HL-60 (cell line): Measurements from ENCODE around the gene UBQLN4.

Source experiments
- GABPA ChIP-seq: IDR thresholded peaks from 2 replicates; pipeline ENCODE4 v1.6.1; 2012; ENCODE audit warnings: low read depth
- POLR2AphosphoS5 ChIP-seq: IDR thresholded peaks from 2 replicates; pipeline ENCODE4 v1.6.1; 2012; ENCODE audit warnings: low read depth
- SPI1 ChIP-seq: IDR thresholded peaks from 2 replicates; pipeline ENCODE4 v1.6.1; 2012; ENCODE audit warnings: low read depth, mild to moderate bottlenecking, borderline replicate concordance
- TF ChIP-seq, protein P1 (sequence below): IDR thresholded peaks from one replicate; pipeline ENCODE4 v1.5.1; 2011; ENCODE audit warnings: low read length, control low read depth, inconsistent platforms; ENCODE audit not compliant: insufficient read depth
- TF ChIP-seq, protein P2 (sequence below): IDR thresholded peaks from 2 replicates; pipeline ENCODE4 v1.6.1; 2012; ENCODE audit warnings: low read depth; ENCODE audit not compliant: insufficient replicate concordance

DNA sequence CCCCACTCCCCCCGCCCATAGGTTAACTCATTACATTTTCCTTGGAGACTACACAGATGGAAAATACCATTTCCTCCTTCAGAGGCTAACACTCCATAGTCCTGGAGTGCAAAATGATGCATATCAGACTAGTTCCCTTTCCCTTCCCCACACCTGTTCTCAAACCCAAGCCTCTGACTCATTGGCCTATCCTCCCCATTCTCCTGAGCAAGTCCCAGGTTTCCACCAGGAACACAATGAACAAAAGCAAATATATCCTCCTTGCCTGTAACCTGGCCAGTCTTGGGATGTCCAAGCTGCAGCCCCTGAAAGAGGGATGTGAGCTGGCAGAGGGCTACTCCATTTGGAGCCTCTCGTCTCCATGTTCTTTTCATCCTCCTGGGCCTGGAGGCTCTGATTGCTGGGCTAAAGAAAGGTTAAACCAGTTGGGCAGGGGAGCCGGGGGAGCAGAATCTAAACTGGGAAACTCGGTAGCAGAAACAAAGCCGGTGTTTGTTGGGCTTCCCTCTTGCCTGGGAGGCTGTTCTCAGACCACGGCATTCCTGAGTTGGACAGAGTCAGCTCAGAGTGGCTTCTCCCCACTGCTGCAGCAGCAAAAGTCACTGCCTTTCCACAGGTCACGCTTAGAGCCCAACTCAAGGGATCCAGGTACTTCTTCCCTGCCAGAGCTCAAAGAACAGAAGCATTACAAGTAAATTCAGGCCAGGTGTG, 46.8 kb downstream of the UBQLN4 start:
- TF ChIP-seq, protein P1, sequence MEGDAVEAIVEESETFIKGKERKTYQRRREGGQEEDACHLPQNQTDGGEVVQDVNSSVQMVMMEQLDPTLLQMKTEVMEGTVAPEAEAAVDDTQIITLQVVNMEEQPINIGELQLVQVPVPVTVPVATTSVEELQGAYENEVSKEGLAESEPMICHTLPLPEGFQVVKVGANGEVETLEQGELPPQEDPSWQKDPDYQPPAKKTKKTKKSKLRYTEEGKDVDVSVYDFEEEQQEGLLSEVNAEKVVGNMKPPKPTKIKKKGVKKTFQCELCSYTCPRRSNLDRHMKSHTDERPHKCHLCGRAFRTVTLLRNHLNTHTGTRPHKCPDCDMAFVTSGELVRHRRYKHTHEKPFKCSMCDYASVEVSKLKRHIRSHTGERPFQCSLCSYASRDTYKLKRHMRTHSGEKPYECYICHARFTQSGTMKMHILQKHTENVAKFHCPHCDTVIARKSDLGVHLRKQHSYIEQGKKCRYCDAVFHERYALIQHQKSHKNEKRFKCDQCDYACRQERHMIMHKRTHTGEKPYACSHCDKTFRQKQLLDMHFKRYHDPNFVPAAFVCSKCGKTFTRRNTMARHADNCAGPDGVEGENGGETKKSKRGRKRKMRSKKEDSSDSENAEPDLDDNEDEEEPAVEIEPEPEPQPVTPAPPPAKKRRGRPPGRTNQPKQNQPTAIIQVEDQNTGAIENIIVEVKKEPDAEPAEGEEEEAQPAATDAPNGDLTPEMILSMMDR, result no peak
- peak; percentile 27; the same call in 1 of the 2 replicates for TF ChIP-seq POLR2AphosphoS5
- TF ChIP-seq, protein P2, sequence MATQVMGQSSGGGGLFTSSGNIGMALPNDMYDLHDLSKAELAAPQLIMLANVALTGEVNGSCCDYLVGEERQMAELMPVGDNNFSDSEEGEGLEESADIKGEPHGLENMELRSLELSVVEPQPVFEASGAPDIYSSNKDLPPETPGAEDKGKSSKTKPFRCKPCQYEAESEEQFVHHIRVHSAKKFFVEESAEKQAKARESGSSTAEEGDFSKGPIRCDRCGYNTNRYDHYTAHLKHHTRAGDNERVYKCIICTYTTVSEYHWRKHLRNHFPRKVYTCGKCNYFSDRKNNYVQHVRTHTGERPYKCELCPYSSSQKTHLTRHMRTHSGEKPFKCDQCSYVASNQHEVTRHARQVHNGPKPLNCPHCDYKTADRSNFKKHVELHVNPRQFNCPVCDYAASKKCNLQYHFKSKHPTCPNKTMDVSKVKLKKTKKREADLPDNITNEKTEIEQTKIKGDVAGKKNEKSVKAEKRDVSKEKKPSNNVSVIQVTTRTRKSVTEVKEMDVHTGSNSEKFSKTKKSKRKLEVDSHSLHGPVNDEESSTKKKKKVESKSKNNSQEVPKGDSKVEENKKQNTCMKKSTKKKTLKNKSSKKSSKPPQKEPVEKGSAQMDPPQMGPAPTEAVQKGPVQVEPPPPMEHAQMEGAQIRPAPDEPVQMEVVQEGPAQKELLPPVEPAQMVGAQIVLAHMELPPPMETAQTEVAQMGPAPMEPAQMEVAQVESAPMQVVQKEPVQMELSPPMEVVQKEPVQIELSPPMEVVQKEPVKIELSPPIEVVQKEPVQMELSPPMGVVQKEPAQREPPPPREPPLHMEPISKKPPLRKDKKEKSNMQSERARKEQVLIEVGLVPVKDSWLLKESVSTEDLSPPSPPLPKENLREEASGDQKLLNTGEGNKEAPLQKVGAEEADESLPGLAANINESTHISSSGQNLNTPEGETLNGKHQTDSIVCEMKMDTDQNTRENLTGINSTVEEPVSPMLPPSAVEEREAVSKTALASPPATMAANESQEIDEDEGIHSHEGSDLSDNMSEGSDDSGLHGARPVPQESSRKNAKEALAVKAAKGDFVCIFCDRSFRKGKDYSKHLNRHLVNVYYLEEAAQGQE, result no peak
- TF ChIP-seq GABPA, result no peak
- TF ChIP-seq SPI1, result no peak
